ENCODE data around the gene CREBRF. TPM values are rescaled to one million over a fixed set of nuclear protein-coding genes. Genes with fewer than 3 reads are reported as not detected.

CREBRF gene
- total RNA-seq, 1 donor from 2014 or later: 10.0 TPM

GRCh38 chr5:173103411-173103810 lies 47.3 kb downstream of the CREBRF start:
- FAIRE-seq (no peak), DNase-seq (ENCODE audit: low read depth) (no peak)
- H3K9me3 Mint-ChIP-seq (ENCODE audit: unreplicated experiment): peaks cover 17% of the 10 kb centered on the region
- no peaks in the 10 kb centered on the region for H3K4me1 Mint-ChIP-seq (ENCODE audit: low read depth, unreplicated experiment)
- no peak overlapping the region for H2AFZ ChIP-seq (ENCODE audit: low read depth, low read length)
- H3K4me1 ChIP-seq (ENCODE audit: insufficient read depth, low read length): no peaks in the 10 kb centered on the region
- H3K9ac ChIP-seq (ENCODE audit: low read length): no peak overlapping the region
- H3K4me3 ChIP-seq (ENCODE audit: insufficient read depth, low read depth, low read length): no peak overlapping the region
- H4K20me1 ChIP-seq (ENCODE audit: insufficient read depth, low read length): no peaks in the 10 kb centered on the region
- no peaks in the 10 kb centered on the region for H3K27me3 Mint-ChIP-seq (ENCODE audit: low read depth, unreplicated experiment)
- H3K27ac ChIP-seq (ENCODE audit: low read depth, low read length): no peak overlapping the region
- TF ChIP-seq EZH2 (IDR thresholded peaks at IDR 0.05; ENCODE audit: insufficient read depth, low read length): no peak
- H3K4me3 Mint-ChIP-seq (ENCODE audit: unreplicated experiment): no peak overlapping the region
- H3K9me3 ChIP-seq (ENCODE audit: insufficient read depth, low read depth, low read length): peaks cover 3% of the 10 kb centered on the region
- H3K4me2 ChIP-seq (ENCODE audit: low read length): no peak overlapping the region
- no peaks in the 10 kb centered on the region for H3K36me3 ChIP-seq (ENCODE audit: insufficient read depth, low read length)
- H3K27ac Mint-ChIP-seq (ENCODE audit: unreplicated experiment): no peak overlapping the region
- no peaks in the 10 kb centered on the region for H3K79me2 ChIP-seq (ENCODE audit: insufficient read depth, low read length)
- no peaks in the 10 kb centered on the region for H3K27me3 ChIP-seq (ENCODE audit: insufficient read depth, low read length)
- H3K36me3 Mint-ChIP-seq (ENCODE audit: low read depth, unreplicated experiment): peaks cover 12% of the 10 kb centered on the region

DNA sequence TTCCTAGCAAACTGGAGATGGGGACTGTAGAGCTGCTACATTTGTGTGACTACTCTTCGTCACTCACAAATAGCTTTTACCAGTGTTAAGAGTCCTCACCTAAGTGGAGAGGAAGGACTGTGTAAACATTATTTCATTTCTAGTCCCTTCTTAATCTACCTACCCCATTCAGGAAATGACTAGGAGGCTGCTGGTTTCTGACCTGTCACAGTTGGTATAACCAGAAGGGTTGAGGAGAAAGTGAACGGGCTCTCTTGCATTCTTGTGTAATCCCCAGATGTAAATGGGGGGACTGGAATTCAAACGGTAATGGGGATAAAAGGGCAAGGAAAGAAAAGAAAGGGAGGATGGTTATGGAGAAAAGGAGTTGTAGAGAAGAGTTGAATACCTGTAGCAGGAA lies 52.8 kb downstream of the CREBRF start:
- H2AFZ ChIP-seq (ENCODE audit: low read depth, low read length): no peak overlapping the region
- H3K4me1 ChIP-seq (ENCODE audit: insufficient read depth, low read length): no peaks in the 10 kb centered on the region
- H3K9me3 ChIP-seq (ENCODE audit: insufficient read depth, low read depth, low read length): no peaks in the 10 kb centered on the region
- Mint-ChIP-seq H3K27ac (ENCODE audit: unreplicated experiment) (no peak overlapping the region), H3K4me1 (ENCODE audit: low read depth, unreplicated experiment) (no peaks in the 10 kb centered on the region), H3K9me3 (ENCODE audit: unreplicated experiment) (no peaks in the 10 kb centered on the region), H3K4me3 (ENCODE audit: unreplicated experiment) (no peak overlapping the region), H3K27me3 (ENCODE audit: low read depth, unreplicated experiment) (no peaks in the 10 kb centered on the region), H3K36me3 (ENCODE audit: low read depth, unreplicated experiment) (peaks cover 8% of the 10 kb centered on the region)
- no peak overlapping the region for H3K4me3 ChIP-seq (ENCODE audit: insufficient read depth, low read depth, low read length)
- no peaks in the 10 kb centered on the region for H3K27me3 ChIP-seq (ENCODE audit: insufficient read depth, low read length)
- DNase-seq (ENCODE audit: low read depth) (no peak), FAIRE-seq (no peak)
- H3K9ac ChIP-seq (ENCODE audit: low read length): no peak overlapping the region
- no peak for TF ChIP-seq EZH2 (IDR thresholded peaks at IDR 0.05; ENCODE audit: insufficient read depth, low read length)
- TF ChIP-seq, protein P1, sequence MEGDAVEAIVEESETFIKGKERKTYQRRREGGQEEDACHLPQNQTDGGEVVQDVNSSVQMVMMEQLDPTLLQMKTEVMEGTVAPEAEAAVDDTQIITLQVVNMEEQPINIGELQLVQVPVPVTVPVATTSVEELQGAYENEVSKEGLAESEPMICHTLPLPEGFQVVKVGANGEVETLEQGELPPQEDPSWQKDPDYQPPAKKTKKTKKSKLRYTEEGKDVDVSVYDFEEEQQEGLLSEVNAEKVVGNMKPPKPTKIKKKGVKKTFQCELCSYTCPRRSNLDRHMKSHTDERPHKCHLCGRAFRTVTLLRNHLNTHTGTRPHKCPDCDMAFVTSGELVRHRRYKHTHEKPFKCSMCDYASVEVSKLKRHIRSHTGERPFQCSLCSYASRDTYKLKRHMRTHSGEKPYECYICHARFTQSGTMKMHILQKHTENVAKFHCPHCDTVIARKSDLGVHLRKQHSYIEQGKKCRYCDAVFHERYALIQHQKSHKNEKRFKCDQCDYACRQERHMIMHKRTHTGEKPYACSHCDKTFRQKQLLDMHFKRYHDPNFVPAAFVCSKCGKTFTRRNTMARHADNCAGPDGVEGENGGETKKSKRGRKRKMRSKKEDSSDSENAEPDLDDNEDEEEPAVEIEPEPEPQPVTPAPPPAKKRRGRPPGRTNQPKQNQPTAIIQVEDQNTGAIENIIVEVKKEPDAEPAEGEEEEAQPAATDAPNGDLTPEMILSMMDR (IDR thresholded peaks at IDR 0.05; ENCODE audit: insufficient read depth, low read depth, low read length): no peak
- no peak overlapping the region for H3K27ac ChIP-seq (ENCODE audit: low read depth, low read length)
- no peaks in the 10 kb centered on the region for H3K79me2 ChIP-seq (ENCODE audit: insufficient read depth, low read length)
- no peaks in the 10 kb centered on the region for H3K36me3 ChIP-seq (ENCODE audit: insufficient read depth, low read length)
- H3K4me2 ChIP-seq (ENCODE audit: low read length): no peak overlapping the region
- no peaks in the 10 kb centered on the region for H4K20me1 ChIP-seq (ENCODE audit: insufficient read depth, low read length)

- no peak overlapping the region for H3K4me2 ChIP-seq (ENCODE audit: low read length)
Observed at GRCh38 chr5:173114536-173114935, 58.4 kb downstream of the CREBRF start.

More at GRCh38 chr5:173114536-173114935, 58.4 kb downstream of the CREBRF start:
- H3K4me3 ChIP-seq (ENCODE audit: insufficient read depth, low read depth, low read length): no peak overlapping the region
- no peaks in the 10 kb centered on the region for H3K36me3 ChIP-seq (ENCODE audit: insufficient read depth, low read length)
- no peak overlapping the region for H3K27ac ChIP-seq (ENCODE audit: low read depth, low read length)
- H3K27ac Mint-ChIP-seq (ENCODE audit: unreplicated experiment): no peak overlapping the region
- no peaks in the 10 kb centered on the region for H3K9me3 ChIP-seq (ENCODE audit: insufficient read depth, low read depth, low read length)
- no peak for FAIRE-seq
- no peaks in the 10 kb centered on the region for H3K27me3 Mint-ChIP-seq (ENCODE audit: low read depth, unreplicated experiment)
- H3K4me1 Mint-ChIP-seq (ENCODE audit: low read depth, unreplicated experiment): no peaks in the 10 kb centered on the region
- H3K36me3 Mint-ChIP-seq (ENCODE audit: low read depth, unreplicated experiment): peaks cover 12% of the 10 kb centered on the region
- DNase-seq (ENCODE audit: low read depth): no peak
- no peak overlapping the region for H2AFZ ChIP-seq (ENCODE audit: low read depth, low read length)
- H3K79me2 ChIP-seq (ENCODE audit: insufficient read depth, low read length): no peaks in the 10 kb centered on the region
- H3K4me1 ChIP-seq (ENCODE audit: insufficient read depth, low read length): no peaks in the 10 kb centered on the region
- TF ChIP-seq, protein P1 (IDR thresholded peaks at IDR 0.05; ENCODE audit: insufficient read depth, low read depth, low read length): no peak
- TF ChIP-seq EZH2 (IDR thresholded peaks at IDR 0.05; ENCODE audit: insufficient read depth, low read length): no peak
- no peaks in the 10 kb centered on the region for H4K20me1 ChIP-seq (ENCODE audit: insufficient read depth, low read length)
- no peak overlapping the region for H3K4me3 Mint-ChIP-seq (ENCODE audit: unreplicated experiment)
- H3K9ac ChIP-seq (ENCODE audit: low read length): no peak overlapping the region
- no peaks in the 10 kb centered on the region for H3K9me3 Mint-ChIP-seq (ENCODE audit: unreplicated experiment)
- H3K27me3 ChIP-seq (ENCODE audit: insufficient read depth, low read length): no peaks in the 10 kb centered on the region
